ENCODE measurements around the gene SLC22A8. TPM values are rescaled to one million over a fixed set of nuclear protein-coding genes. Genes with fewer than 3 reads are reported as not detected.
A peak's percentile ranks its signal among the peaks of the same experiment; 100 is the strongest.

SLC22A8 gene
- total RNA-seq, 2 donors from 2014 or later, result 0.11 TPM; not detected in 1

DNA sequence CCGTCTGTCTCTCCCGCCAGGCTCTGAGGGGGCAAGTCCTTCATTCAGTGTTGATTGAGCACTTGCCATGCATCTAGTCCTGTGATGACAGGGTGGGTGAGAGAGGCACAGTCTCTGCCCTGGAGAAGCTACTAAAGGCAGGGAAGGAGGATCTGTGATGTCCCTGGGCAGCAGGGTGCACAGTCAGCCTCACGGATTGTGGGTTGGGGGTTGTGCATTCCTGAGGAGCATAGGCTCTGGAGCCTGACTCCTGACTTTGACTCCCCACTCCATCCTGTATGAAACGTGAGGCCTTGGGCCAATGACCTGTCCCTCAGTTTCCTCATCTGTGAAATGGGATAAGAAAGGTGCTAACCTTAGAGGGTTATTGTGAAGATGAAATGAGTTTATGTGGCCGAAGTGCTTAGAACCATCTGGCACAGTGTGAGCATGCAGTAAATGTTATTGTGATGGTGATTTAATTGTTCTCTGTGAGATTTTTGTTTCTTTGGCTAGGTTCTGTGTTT is 4.7 kb downstream of the SLC22A8 start:
- intact Hi-C loops (cut with DNase I), result no loop called here
- TF ChIP-seq POLR2AphosphoS5 (IDR thresholded peaks at IDR 0.05) (no peak), POLR2A (IDR thresholded peaks at IDR 0.05) (no peak)
- TF ChIP-seq, protein P1, sequence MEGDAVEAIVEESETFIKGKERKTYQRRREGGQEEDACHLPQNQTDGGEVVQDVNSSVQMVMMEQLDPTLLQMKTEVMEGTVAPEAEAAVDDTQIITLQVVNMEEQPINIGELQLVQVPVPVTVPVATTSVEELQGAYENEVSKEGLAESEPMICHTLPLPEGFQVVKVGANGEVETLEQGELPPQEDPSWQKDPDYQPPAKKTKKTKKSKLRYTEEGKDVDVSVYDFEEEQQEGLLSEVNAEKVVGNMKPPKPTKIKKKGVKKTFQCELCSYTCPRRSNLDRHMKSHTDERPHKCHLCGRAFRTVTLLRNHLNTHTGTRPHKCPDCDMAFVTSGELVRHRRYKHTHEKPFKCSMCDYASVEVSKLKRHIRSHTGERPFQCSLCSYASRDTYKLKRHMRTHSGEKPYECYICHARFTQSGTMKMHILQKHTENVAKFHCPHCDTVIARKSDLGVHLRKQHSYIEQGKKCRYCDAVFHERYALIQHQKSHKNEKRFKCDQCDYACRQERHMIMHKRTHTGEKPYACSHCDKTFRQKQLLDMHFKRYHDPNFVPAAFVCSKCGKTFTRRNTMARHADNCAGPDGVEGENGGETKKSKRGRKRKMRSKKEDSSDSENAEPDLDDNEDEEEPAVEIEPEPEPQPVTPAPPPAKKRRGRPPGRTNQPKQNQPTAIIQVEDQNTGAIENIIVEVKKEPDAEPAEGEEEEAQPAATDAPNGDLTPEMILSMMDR (IDR thresholded peaks at IDR 0.05), result no peak

DNA sequence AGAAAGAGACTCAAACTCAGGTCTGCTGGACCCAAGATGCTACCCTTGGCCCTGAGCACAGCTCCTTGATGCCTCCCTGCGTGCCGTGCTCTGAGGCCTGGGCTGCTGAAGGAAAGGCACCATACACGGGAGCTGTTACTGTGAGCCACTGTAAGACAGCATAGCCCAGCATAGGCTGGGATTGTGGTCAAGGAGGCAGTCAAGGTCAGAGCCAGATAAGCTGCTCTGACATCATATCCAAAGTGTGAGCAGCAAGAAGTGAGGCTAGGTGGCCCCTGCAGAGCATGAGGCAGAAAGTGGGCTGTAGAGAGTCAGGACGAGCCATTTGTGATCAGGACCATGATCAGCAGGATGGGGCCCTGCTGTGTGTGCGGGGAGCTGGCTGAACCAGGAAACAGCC is 7.7 kb downstream of the SLC22A8 start:
- no peak for TF ChIP-seq POLR2AphosphoS5 (IDR thresholded peaks at IDR 0.05)
- TF ChIP-seq POLR2A (IDR thresholded peaks at IDR 0.05), result no peak
- TF ChIP-seq, protein P1 (IDR thresholded peaks at IDR 0.05), result no peak
- Histone ChIP-seq H3K27me3 (replicated peaks; ENCODE audit: insufficient read depth) (no peaks in the 10 kb centered on the region), H3K4me3 (no peak overlapping the region), H3K36me3 (no peaks in the 10 kb centered on the region), H3K9me3 (no peaks in the 10 kb centered on the region), H3K27ac (no peak overlapping the region), H3K4me1 (replicated peaks) (no peaks in the 10 kb centered on the region)
- no peak for DNase-seq (ENCODE audit: low spot score)
- intact Hi-C loops (cut with DNase I), result no loop called here
- WGBS, result 91% methylated on average over 5 of the region's 5 CpGs

More for the DNA sequence above, 4.7 kb downstream of the SLC22A8 start:
- Histone ChIP-seq H3K9me3 (no peaks in the 10 kb centered on the region), H3K4me1 (replicated peaks) (no peaks in the 10 kb centered on the region), H3K4me3 (no peak overlapping the region), H3K27me3 (replicated peaks; ENCODE audit: insufficient read depth) (no peaks in the 10 kb centered on the region), H3K36me3 (no peaks in the 10 kb centered on the region), H3K27ac (no peak overlapping the region)
- WGBS, result 89% methylated on average over 5 of the region's 5 CpGs
- no peak for DNase-seq (ENCODE audit: low spot score)

DNA sequence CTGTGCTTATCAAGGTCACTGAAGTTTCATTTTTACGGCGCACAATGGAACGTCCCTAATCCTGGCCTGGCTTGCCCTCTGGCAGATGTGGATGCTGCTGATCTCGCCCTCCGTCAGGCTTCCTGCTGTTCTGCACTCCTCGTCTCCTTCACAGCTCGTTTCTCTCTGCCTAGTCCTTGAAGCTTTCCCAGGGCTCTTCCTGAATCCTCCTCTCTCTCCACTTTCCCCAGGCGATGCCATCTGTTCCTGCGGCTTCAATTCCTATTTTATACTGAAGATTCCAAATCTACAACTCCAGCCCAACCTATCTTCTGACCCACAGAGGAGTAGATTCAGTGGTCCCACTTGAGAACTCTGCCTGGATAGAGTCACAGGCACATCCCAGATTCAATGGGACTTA is 14.2 kb downstream of the SLC22A8 start:
- no peak for DNase-seq (ENCODE audit: low spot score)
- Histone ChIP-seq H3K27ac (no peak overlapping the region), H3K4me3 (no peak overlapping the region), H3K4me1 (replicated peaks) (no peaks in the 10 kb centered on the region), H3K27me3 (replicated peaks; ENCODE audit: insufficient read depth) (no peaks in the 10 kb centered on the region), H3K9me3 (no peaks in the 10 kb centered on the region), H3K36me3 (no peaks in the 10 kb centered on the region)
- intact Hi-C loops (cut with DNase I), result no loop called here
- 79% methylated on average over 9 of the region's 9 CpGs for WGBS
- TF ChIP-seq, protein P1 (IDR thresholded peaks at IDR 0.05), result no peak

DNA sequence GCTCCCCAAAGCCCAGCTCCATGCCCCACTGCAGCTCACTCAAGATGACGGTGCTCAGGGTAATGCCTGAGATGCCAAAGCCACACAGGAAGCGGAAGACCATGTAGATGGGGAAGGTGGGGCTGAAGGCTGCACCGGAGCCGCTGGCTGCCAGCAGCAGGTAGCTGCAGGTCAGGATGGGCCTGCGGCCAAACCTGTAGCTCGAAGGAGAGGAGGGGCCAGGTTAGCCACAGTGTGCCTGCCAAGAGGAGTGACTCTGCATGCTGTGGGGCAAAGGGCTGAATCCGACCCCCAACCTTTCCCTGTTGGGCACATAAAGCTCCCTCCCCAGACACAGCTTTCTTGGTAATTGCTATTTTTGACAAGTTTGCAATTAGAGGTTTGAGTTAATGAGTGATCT is 16.0 kb downstream of the SLC22A8 start:
- intact Hi-C loops (cut with DNase I), result no loop called here
- no peak overlapping the region for H3K4me3 ChIP-seq
- no peaks in the 10 kb centered on the region for H3K27me3 ChIP-seq (replicated peaks; ENCODE audit: insufficient read depth)
- no peaks in the 10 kb centered on the region for H3K4me1 ChIP-seq (replicated peaks)
- no peak overlapping the region for H3K27ac ChIP-seq
- WGBS, result 42% methylated on average over 7 of the region's 7 CpGs
- H3K9me3 ChIP-seq, result no peaks in the 10 kb centered on the region
- peak; percentile 32 for DNase-seq (ENCODE audit: low spot score)
- TF ChIP-seq, protein P1 (IDR thresholded peaks at IDR 0.05), result no peak
- TF ChIP-seq POLR2AphosphoS5 (IDR thresholded peaks at IDR 0.05) (no peak), POLR2A (IDR thresholded peaks at IDR 0.05) (no peak)
- H3K36me3 ChIP-seq, result no peaks in the 10 kb centered on the region

DNA sequence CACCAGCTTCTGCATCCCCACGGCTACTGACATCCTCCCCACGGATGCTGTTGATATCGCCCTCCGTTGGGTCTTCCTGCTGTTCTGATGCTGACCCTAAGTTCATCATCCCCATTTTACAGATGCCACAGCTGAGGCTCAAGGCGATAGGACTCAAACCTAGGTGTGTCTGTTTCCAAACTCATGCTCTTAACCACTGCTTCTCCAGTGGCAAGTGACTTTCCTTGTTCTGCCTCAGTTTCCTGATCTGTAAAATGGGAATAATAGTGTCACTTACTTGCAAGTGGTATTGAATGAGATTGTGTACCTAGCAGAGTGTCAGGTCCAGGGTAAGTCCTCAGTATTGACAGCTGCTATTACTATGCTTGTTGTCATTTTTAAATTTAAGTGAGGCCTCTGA is 16.5 kb downstream of the SLC22A8 start:
- no peak overlapping the region for H3K27ac ChIP-seq
- no peak for TF ChIP-seq POLR2A (IDR thresholded peaks at IDR 0.05)
- TF ChIP-seq, protein P1 (IDR thresholded peaks at IDR 0.05), result no peak
- no peak for TF ChIP-seq POLR2AphosphoS5 (IDR thresholded peaks at IDR 0.05)
- intact Hi-C loops (cut with DNase I), result no loop called here
- no peaks in the 10 kb centered on the region for H3K36me3 ChIP-seq
- no peak overlapping the region for H3K4me3 ChIP-seq
- whole genome bisulfite sequencing, result 98% methylated on average over 5 of the region's 5 CpGs
- DNase-seq (ENCODE audit: low spot score), result no peak
- H3K4me1 ChIP-seq (replicated peaks), result no peaks in the 10 kb centered on the region
- H3K27me3 ChIP-seq (replicated peaks; ENCODE audit: insufficient read depth), result no peaks in the 10 kb centered on the region
- no peaks in the 10 kb centered on the region for H3K9me3 ChIP-seq

Measured in prostate gland (tissue), 2 donors.